ENCODE results near the gene ALDH5A1. TPM values are rescaled to one million over a fixed set of nuclear protein-coding genes. Genes with fewer than 3 reads are reported as not detected.

Gene ALDH5A1
- total RNA-seq, 1 donor from 2014 or later = 0.53 TPM

GRCh38 chr6:24478903-24479302, 15.9 kb upstream of the ALDH5A1 start:
- Histone ChIP-seq H3K27me3 (ENCODE audit: control insufficient read depth, insufficient read depth, low read length) (no peaks in the 10 kb centered on the region), H3K4me3 (ENCODE audit: low read depth, low read length) (no peak overlapping the region), H3K36me3 (ENCODE audit: control insufficient read depth, insufficient read depth, low read length) (no peaks in the 10 kb centered on the region)
- no peak for TF ChIP-seq CTCF (IDR thresholded peaks at IDR 0.05; ENCODE audit: insufficient read depth, low read length, severe bottlenecking)
- no peak for DNase-seq (ENCODE audit: low read depth)
- no peak for FAIRE-seq

DNA sequence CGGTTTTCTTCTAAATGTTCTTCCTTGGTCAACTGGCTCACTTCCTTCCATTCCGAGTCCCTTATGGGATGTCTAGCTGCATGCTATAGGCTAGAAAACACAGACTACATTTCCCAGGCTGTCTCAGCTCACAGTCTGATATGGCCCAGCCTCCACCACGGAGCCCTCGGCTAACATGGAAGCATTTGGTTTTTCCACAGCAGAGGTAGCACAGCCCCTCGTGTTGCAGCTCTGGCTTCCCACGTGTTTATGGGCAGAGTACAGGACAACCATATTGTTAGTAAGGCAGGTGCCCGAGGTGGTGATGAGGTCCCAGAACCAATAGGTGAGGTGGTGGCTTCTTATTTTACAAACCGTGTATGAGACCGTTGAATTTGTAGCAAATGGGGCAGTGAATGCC, 14.1 kb upstream of the ALDH5A1 start:
- FAIRE-seq (no peak), DNase-seq (ENCODE audit: low read depth) (no peak)
- Histone ChIP-seq H3K27me3 (ENCODE audit: control insufficient read depth, insufficient read depth, low read length) (no peaks in the 10 kb centered on the region), H3K36me3 (ENCODE audit: control insufficient read depth, insufficient read depth, low read length) (no peaks in the 10 kb centered on the region), H3K4me3 (ENCODE audit: low read depth, low read length) (no peak overlapping the region)
- TF ChIP-seq CTCF (IDR thresholded peaks at IDR 0.05; ENCODE audit: insufficient read depth, low read length, severe bottlenecking) = no peak

DNA sequence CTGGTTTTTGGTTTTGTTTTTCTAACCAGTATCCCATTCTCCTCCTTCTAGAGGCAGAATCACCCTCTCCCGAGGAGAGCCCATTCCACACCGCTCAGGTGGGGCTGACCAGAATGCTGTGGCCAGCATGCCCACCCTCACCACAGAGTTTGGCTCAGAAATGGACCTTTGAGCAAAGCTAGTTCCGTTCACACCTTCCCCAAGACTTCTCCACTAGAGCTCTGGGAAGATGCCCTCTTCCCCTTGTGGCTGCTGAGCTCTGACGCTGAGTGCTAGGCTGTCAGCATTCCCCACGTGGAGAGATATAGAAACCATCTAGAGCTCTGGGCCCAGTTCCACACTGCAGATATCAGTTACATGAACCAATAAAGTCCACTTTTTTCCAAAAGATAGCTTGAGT, 13.3 kb upstream of the ALDH5A1 start:
- FAIRE-seq (no peak), DNase-seq (ENCODE audit: low read depth) (no peak)
- no peaks in the 10 kb centered on the region for H3K36me3 ChIP-seq (ENCODE audit: control insufficient read depth, insufficient read depth, low read length)
- H3K27me3 ChIP-seq (ENCODE audit: control insufficient read depth, insufficient read depth, low read length) = no peaks in the 10 kb centered on the region
- no peak overlapping the region for H3K4me3 ChIP-seq (ENCODE audit: low read depth, low read length)
- TF ChIP-seq CTCF (IDR thresholded peaks at IDR 0.05; ENCODE audit: insufficient read depth, low read length, severe bottlenecking) = no peak

DNA sequence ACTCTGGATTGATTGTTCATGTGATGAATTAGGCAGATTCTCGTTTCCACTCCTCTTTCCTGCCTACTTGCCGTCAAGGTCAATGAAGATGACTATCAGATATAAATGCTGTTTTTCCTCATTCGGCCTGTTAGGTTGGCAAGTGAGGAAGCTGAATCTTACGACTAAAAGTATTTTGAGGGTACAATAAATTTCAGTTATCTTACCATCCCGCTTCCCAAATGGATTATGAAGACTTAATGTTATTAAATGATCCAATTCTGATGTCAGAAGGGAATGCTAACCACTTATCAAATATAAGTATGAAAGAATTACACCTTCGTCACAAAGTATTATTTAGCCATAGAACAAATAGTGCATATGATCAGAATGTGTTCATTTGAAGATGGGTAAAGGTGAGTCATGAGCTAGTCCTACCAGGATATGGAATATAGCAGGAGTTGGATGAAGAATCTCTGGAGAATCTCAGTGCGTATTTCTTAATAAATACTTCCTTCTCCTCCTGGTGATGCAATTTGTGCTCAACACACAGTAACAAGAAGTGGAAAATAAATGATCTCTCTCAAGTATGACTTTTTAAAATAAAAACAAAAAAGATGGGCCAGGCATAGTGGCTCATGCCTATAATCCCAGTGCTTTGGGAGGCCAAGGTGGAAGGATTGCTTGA, 10.0 kb upstream of the ALDH5A1 start:
- no peak for FAIRE-seq
- no peak for TF ChIP-seq CTCF (IDR thresholded peaks at IDR 0.05; ENCODE audit: insufficient read depth, low read length, severe bottlenecking)
- Histone ChIP-seq H3K27me3 (ENCODE audit: control insufficient read depth, insufficient read depth, low read length) (no peaks in the 10 kb centered on the region), H3K4me3 (ENCODE audit: low read depth, low read length) (no peak overlapping the region), H3K36me3 (ENCODE audit: control insufficient read depth, insufficient read depth, low read length) (no peaks in the 10 kb centered on the region)
- DNase-seq (ENCODE audit: low read depth) = peak; percentile 47

GRCh38 chr6:24486065-24486464, 8.7 kb upstream of the ALDH5A1 start:
- DNase-seq (ENCODE audit: low read depth) (no peak), FAIRE-seq (no peak)
- no peak overlapping the region for H3K4me3 ChIP-seq (ENCODE audit: low read depth, low read length)
- no peaks in the 10 kb centered on the region for H3K36me3 ChIP-seq (ENCODE audit: control insufficient read depth, insufficient read depth, low read length)
- no peak for TF ChIP-seq CTCF (IDR thresholded peaks at IDR 0.05; ENCODE audit: insufficient read depth, low read length, severe bottlenecking)
- no peaks in the 10 kb centered on the region for H3K27me3 ChIP-seq (ENCODE audit: control insufficient read depth, insufficient read depth, low read length)

DNA sequence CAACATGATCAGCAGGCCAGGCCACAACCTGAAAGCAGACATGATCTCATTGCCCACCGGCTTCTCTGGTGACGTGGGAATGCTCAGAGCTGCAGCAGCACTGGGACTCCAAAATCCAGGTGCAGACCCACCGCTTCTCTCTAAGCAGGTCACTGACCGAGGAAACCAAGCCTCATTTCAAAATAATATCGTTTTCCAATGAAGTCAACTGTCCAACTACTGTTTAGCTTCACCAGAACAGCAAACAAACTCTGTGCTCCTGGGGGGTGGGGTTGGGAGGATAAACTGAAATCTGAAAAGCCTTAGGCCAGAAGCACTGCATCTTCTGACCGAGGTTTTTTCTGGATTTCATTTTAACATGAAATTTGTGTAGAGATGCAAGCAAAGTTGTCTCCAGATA, 5.3 kb upstream of the ALDH5A1 start, which contains the start of gene GPLD1:
GPLD1 (minus strand) TSS at position 109 of the 400 bp plus-strand sequence; CDS start at position 42, 67 bp downstream.
- Histone ChIP-seq H3K27me3 (ENCODE audit: control insufficient read depth, insufficient read depth, low read length) (peaks cover 1% of the 10 kb centered on the region), H3K4me3 (ENCODE audit: low read depth, low read length) (no peak within 1 kb of the TSS), H3K36me3 (ENCODE audit: control insufficient read depth, insufficient read depth, low read length) (no peaks in the 10 kb centered on the region)
- no peak for DNase-seq (ENCODE audit: low read depth)
- TF ChIP-seq CTCF (IDR thresholded peaks at IDR 0.05; ENCODE audit: insufficient read depth, low read length, severe bottlenecking) = no peak
- no peak for FAIRE-seq

Measured in bronchial epithelial cell (primary cell).